Smooth muscle cell (in vitro differentiated cells): ENCODE measurements around the gene TRDMT1. TPM values are rescaled to one million over a fixed set of nuclear protein-coding genes. Genes with fewer than 3 reads are reported as not detected.

Source experiments
- DNase-seq: peaks from one replicate; lab custom pipeline; 2025; ENCODE audit not compliant: unreplicated experiment; lab: John Stamatoyannopoulos, UW
- H2AFZ ChIP-seq: fragments of 200-600 bp; sonication (generic); 2 replicates; pipeline ENCODE4 v1.6.0; 2016; ENCODE audit warnings: antibody characterized with exemption, low read depth, mild to moderate bottlenecking
- H3F3A ChIP-seq: fragments of 200-600 bp; sonication (generic); 2 replicates; pipeline ENCODE4 v1.6.0; 2017; ENCODE audit warnings: antibody characterized with exemption, low read depth
- H3K27ac ChIP-seq: fragments of 200-600 bp; sonication (generic); 2 replicates; pipeline ENCODE4 v1.5.1; 2016; ENCODE audit warnings: low read depth, mild to moderate bottlenecking
- H3K27me3 ChIP-seq: fragments of 200-600 bp; sonication (generic); 2 replicates; pipeline ENCODE4 v1.6.1; 2016; ENCODE audit warnings: low read depth, mild to moderate bottlenecking
- H3K36me3 ChIP-seq: fragments of 200-600 bp; sonication (generic); 2 replicates; pipeline ENCODE4 v1.5.1; 2016; ENCODE audit warnings: low read depth
- H3K4me1 ChIP-seq: fragments of 200-600 bp; sonication (generic); 2 replicates; pipeline ENCODE4 v1.5.1; 2016; ENCODE audit warnings: low read depth
- H3K4me2 ChIP-seq: fragments of 200-600 bp; sonication (generic); 2 replicates; pipeline ENCODE4 v1.6.0; 2016; ENCODE audit warnings: mild to moderate bottlenecking
- H3K4me3 ChIP-seq: fragments of 200-600 bp; sonication (generic); 2 replicates; pipeline ENCODE4 v1.5.1; 2016; ENCODE audit warnings: mild to moderate bottlenecking
- H3K79me2 ChIP-seq: fragments of 200-600 bp; sonication (generic); 2 replicates; pipeline ENCODE4 v1.6.0; 2016; ENCODE audit warnings: low read depth, mild to moderate bottlenecking
- H3K9ac ChIP-seq: fragments of 200-600 bp; sonication (generic); 2 replicates; pipeline ENCODE4 v1.6.0; 2016; ENCODE audit warnings: low read depth
- H3K9me3 ChIP-seq: fragments of 200-600 bp; sonication (generic); replicated peaks from 2 replicates; pipeline ENCODE4 v1.5.1; 2016; ENCODE audit warnings: low read depth
- H4K20me1 ChIP-seq: fragments of 200-600 bp; sonication (generic); 2 replicates; pipeline ENCODE4 v1.6.0; 2016; ENCODE audit warnings: low read depth
- CTCF ChIP-seq: fragments of 200-600 bp; sonication (generic); IDR thresholded peaks from 2 replicates; pipeline ENCODE4 v1.5.1; 2017; ENCODE audit warnings: borderline replicate concordance, mild to moderate bottlenecking, antibody characterized with exemption; ENCODE audit not compliant: insufficient read depth, poor library complexity, severe bottlenecking
- WGBS: methylation state at CpG from one replicate; pipeline ENCODE4 v1.1.7; 2016; ENCODE audit warnings: low lambda C conversion rate; 5-methylcytosine and 5-hydroxymethylcytosine counted together
- polyA plus RNA-seq: library from polyadenylated mRNA; unstranded; fragments of >200 nt; fragmentation: Nextera tagmentation; extraction: Ambion mirVana; gene quantifications from 2 replicates; pipeline ENCODE4 v1.2.1, GENCODE V29; 2016
- total RNA-seq: library from RNA; depleted of rRNA; stranded (reverse); fragments of >200 nt; gene quantifications from 2 replicates; pipeline ENCODE4 v1.2.3, GENCODE V29; 2014

The TRDMT1 gene
- total and polyA plus RNA-seq, 2 experiments from 2014 or later, result 2.5 to 7.3 TPM

DNA sequence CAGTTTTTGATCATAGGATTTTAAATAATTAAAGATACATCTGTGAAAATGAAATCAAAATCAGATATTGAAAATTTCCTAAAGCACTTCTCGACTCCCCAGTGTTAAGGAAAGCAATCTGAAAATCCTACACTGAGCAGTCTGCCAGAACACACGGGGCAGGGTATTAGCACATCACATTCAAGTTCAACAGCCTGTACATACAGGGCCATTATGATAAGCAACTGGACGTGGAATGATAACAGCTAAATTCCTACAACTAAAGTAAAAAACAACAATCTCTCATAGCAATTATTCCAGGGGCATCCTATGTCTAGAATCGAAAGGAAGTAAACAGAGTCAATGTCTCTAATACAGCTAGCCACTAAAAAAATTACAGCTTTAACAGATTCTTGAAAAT is 31.7 kb downstream of the TRDMT1 start:
- Histone ChIP-seq H2AFZ (peak overlapping the region; percentile 75), H3K4me3 (no peak overlapping the region), H3K27me3 (no peaks in the 10 kb centered on the region), H3K9ac (no peak overlapping the region), H3K4me1 (peaks cover 15% of the 10 kb centered on the region), H3K4me2 (peak overlapping the region; percentile 18), H4K20me1 (no peaks in the 10 kb centered on the region), H3K9me3 (no peaks in the 10 kb centered on the region), H3K27ac (peak overlapping the region; percentile 28), H3K79me2 (no peaks in the 10 kb centered on the region), H3F3A (no peaks in the 10 kb centered on the region), H3K36me3 (no peaks in the 10 kb centered on the region)
- WGBS, result 27% methylated on average over 4 of the region's 4 CpGs
- DNase-seq, result no peak
- no peak for TF ChIP-seq CTCF

DNA sequence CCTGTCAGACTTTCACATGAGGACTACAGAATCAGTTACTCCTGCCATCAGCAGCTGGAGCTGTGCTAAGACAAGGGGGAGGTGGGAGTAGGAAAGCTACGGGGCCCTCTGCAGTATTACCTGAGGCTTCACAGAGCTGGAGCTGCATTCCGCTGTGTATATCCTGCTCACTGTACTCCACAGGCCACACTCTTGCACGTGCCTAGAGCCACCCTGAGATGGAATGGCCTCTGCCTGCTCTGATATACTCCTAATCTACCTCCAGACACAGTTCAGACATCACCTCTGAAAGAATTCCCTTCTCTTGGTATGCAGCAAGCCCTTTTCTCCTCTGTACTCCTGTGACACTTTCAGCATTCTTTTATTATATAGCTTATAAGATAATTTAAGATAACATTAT is 34.8 kb downstream of the TRDMT1 start:
- Histone ChIP-seq H3K4me3 (no peak overlapping the region), H3K9me3 (no peaks in the 10 kb centered on the region), H3K9ac (no peak overlapping the region), H3K4me2 (no peak overlapping the region), H2AFZ (no peak overlapping the region), H3K4me1 (peaks cover 11% of the 10 kb centered on the region), H3K79me2 (no peaks in the 10 kb centered on the region), H3F3A (no peaks in the 10 kb centered on the region), H3K36me3 (no peaks in the 10 kb centered on the region), H3K27me3 (no peaks in the 10 kb centered on the region), H3K27ac (no peak overlapping the region), H4K20me1 (no peaks in the 10 kb centered on the region)
- DNase-seq, result no peak
- TF ChIP-seq CTCF, result no peak
- WGBS, result 78% methylated on average over 3 of the region's 3 CpGs

DNA sequence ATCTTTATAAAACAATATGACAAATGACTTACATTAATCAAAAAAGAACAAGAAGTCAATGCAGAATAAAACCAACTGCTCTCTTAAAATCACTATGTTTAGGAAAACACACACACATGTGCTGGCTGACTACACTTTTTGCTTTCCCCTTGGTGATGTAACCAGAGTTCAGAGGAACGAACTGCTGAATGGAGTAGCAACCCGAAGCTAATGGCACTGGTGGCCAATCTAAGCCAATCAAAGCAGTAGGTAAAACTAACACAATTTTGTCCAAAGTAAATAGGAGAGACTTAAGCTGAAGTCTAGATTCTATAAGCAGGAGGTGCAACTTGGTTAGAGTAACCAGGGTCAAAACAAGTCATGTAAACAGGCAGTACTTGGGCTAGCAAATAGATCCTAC is 38.6 kb downstream of the TRDMT1 start:
- Histone ChIP-seq H3K36me3 (no peaks in the 10 kb centered on the region), H3K4me1 (no peaks in the 10 kb centered on the region), H3F3A (no peaks in the 10 kb centered on the region), H3K27me3 (no peaks in the 10 kb centered on the region), H3K27ac (no peak overlapping the region), H3K9me3 (no peaks in the 10 kb centered on the region), H3K9ac (no peak overlapping the region), H2AFZ (no peak overlapping the region), H4K20me1 (no peaks in the 10 kb centered on the region), H3K4me3 (no peak overlapping the region), H3K4me2 (no peak overlapping the region), H3K79me2 (no peaks in the 10 kb centered on the region)
- no peak for TF ChIP-seq CTCF
- 90% methylated on average over 2 of the region's 2 CpGs for WGBS
- no peak for DNase-seq

GRCh38 chr10:17161775-17162174 is 39.7 kb downstream of the TRDMT1 start:
- Histone ChIP-seq H3K9me3 (no peaks in the 10 kb centered on the region), H3K27me3 (no peaks in the 10 kb centered on the region), H3K9ac (no peak overlapping the region), H3K27ac (no peak overlapping the region), H2AFZ (no peak overlapping the region), H3K4me1 (no peaks in the 10 kb centered on the region), H3K4me2 (no peak overlapping the region), H3K79me2 (no peaks in the 10 kb centered on the region), H3K36me3 (no peaks in the 10 kb centered on the region), H3K4me3 (no peak overlapping the region), H3F3A (no peaks in the 10 kb centered on the region), H4K20me1 (no peaks in the 10 kb centered on the region)
- DNase-seq, result no peak
- WGBS, result 52% methylated on average over 3 of the region's 3 CpGs
- TF ChIP-seq CTCF, result no peak
